Measurements from ENCODE around the gene ANO10.
"Not testable (repeated sequence)": the region's sequence is repeated elsewhere in the genome, so short reads cannot be mapped to it uniquely, and the experiment has no call there.

The ANO10 gene

GRCh38 chr3:43627360-43627759 lies 5.5 kb upstream of the ANO10 start:
- DNase-seq (ENCODE audit: low read depth in 2 of 2), result no peak

GRCh38 chr3:43624619-43625305 lies 3.0 kb upstream of the ANO10 start:
- DNase-seq (ENCODE audit: low read depth in 2 of 2), result no peak

- DNase-seq (ENCODE audit: low read depth in 2 of 2), result peak in 1 of 2 donors; percentile 0
Measured at GRCh38 chr3:43620831-43621655, 768 bp downstream of the ANO10 start.

GRCh38 chr3:43619588-43619987 lies 2.2 kb downstream of the ANO10 start:
- no peak for DNase-seq (ENCODE audit: low read depth in 2 of 2)

- no peak for DNase-seq (ENCODE audit: low read depth in 2 of 2)
Measured at GRCh38 chr3:43618142-43618541, 3.7 kb downstream of the ANO10 start.

GRCh38 chr3:43616034-43616433 lies 5.8 kb downstream of the ANO10 start:
- no peak for DNase-seq (ENCODE audit: low read depth in 2 of 2)

- no peak for DNase-seq (ENCODE audit: low read depth in 2 of 2)
Measured at GRCh38 chr3:43615133-43615532, 6.7 kb downstream of the ANO10 start.

- DNase-seq (ENCODE audit: low read depth in 2 of 2), result no peak
Measured at GRCh38 chr3:43613976-43614375, 7.8 kb downstream of the ANO10 start.

GRCh38 chr3:43612419-43612818 lies 9.4 kb downstream of the ANO10 start:
- no peak for DNase-seq (ENCODE audit: low read depth in 2 of 2)

GRCh38 chr3:43609406-43609805 lies 12.4 kb downstream of the ANO10 start:
- DNase-seq (ENCODE audit: low read depth in 2 of 2), result no peak

- no peak for DNase-seq (ENCODE audit: low read depth in 2 of 2)
Measured at GRCh38 chr3:43608751-43609150, 13.1 kb downstream of the ANO10 start.

- DNase-seq (ENCODE audit: low read depth in 2 of 2), result no peak
Measured at GRCh38 chr3:43606284-43606683, 15.5 kb downstream of the ANO10 start.

GRCh38 chr3:43599959-43600358 lies 21.9 kb downstream of the ANO10 start:
- DNase-seq (ENCODE audit: low read depth in 2 of 2), result not testable (repeated sequence)

- no peak for DNase-seq (ENCODE audit: low read depth in 2 of 2)
Measured at GRCh38 chr3:43597961-43598360, 23.9 kb downstream of the ANO10 start.

GRCh38 chr3:43596178-43596577 lies 25.6 kb downstream of the ANO10 start:
- not testable (repeated sequence) for DNase-seq (ENCODE audit: low read depth in 2 of 2)

- DNase-seq (ENCODE audit: low read depth in 2 of 2), result not testable (repeated sequence)
Measured at GRCh38 chr3:43595280-43595679, 26.5 kb downstream of the ANO10 start.

GRCh38 chr3:43593588-43593987 lies 28.2 kb downstream of the ANO10 start:
- not testable (repeated sequence) for DNase-seq (ENCODE audit: low read depth in 2 of 2)

- not testable (repeated sequence) for DNase-seq (ENCODE audit: low read depth in 2 of 2)
Measured at GRCh38 chr3:43591866-43592265, 29.9 kb downstream of the ANO10 start.

GRCh38 chr3:43587303-43587702 lies 34.5 kb downstream of the ANO10 start:
- DNase-seq (ENCODE audit: low read depth in 2 of 2), result no peak

- no peak for DNase-seq (ENCODE audit: low read depth in 2 of 2)
Measured at GRCh38 chr3:43584043-43584826, 37.6 kb downstream of the ANO10 start.

GRCh38 chr3:43583481-43583880 lies 38.3 kb downstream of the ANO10 start:
- no peak for DNase-seq (ENCODE audit: low read depth in 2 of 2)

GRCh38 chr3:43582866-43583265 lies 38.9 kb downstream of the ANO10 start:
- DNase-seq (ENCODE audit: low read depth in 2 of 2), result no peak

Data from stimulated activated CD8-positive, alpha-beta memory T cell treated with anti-CD3 and anti-CD28 coated beads, Interleukin-2, amount 100 ng/mL, for 1 hour (primary cell).